ENCODE data around the gene CRYM.

CRYM gene

GRCh38 chr16:21222495-21223337, 55.4 kb downstream of the CRYM start:
- H3K27me3 ChIP-seq (ENCODE audit: low read length), result no peaks in the 10 kb centered on the region
- no peak overlapping the region for H3K4me2 ChIP-seq (ENCODE audit: low read depth, low read length, poor library complexity, severe bottlenecking)
- H3F3A ChIP-seq (ENCODE audit: insufficient read depth), result no peaks in the 10 kb centered on the region
- no peak for TF ChIP-seq EZH2phosphoT487 (conservative IDR thresholded peaks at IDR 0.05; ENCODE audit: low read length)
- no peak for TF ChIP-seq CTCF (IDR thresholded peaks at IDR 0.05; ENCODE audit: insufficient read depth, low read length, poor library complexity, severe bottlenecking)
- no peak overlapping the region for H2AFZ ChIP-seq (ENCODE audit: low read depth, low read length, severe bottlenecking)
- no peak overlapping the region for H3K9ac ChIP-seq (ENCODE audit: low read length)
- H3K4me3 ChIP-seq (ENCODE audit: insufficient read depth, low read length, poor library complexity, severe bottlenecking), result no peak overlapping the region
- H3K79me2 ChIP-seq (ENCODE audit: insufficient read depth, low read length), result no peaks in the 10 kb centered on the region
- H4K20me1 ChIP-seq (ENCODE audit: low read depth, low read length), result no peaks in the 10 kb centered on the region
- H3K9me2 ChIP-seq (replicated peaks; ENCODE audit: insufficient read depth, low read length), result no peaks in the 10 kb centered on the region
- no peaks in the 10 kb centered on the region for H3K9me3 ChIP-seq (ENCODE audit: insufficient read depth, low read length)
- H3K36me3 ChIP-seq (ENCODE audit: low read length), result no peaks in the 10 kb centered on the region
- no peak overlapping the region for H3K27ac ChIP-seq (ENCODE audit: low read depth, low read length)

- no peak overlapping the region for H3K9ac ChIP-seq (ENCODE audit: low read length)
- H3K9me2 ChIP-seq (replicated peaks; ENCODE audit: insufficient read depth, low read length), result no peaks in the 10 kb centered on the region
- H3K4me2 ChIP-seq (ENCODE audit: low read depth, low read length, poor library complexity, severe bottlenecking), result no peak overlapping the region
- no peak overlapping the region for H2AFZ ChIP-seq (ENCODE audit: low read depth, low read length, severe bottlenecking)
- TF ChIP-seq EZH2phosphoT487 (conservative IDR thresholded peaks at IDR 0.05; ENCODE audit: low read length), result no peak
- no peak for TF ChIP-seq CTCF (IDR thresholded peaks at IDR 0.05; ENCODE audit: insufficient read depth, low read length, poor library complexity, severe bottlenecking)
- no peaks in the 10 kb centered on the region for H3K27me3 ChIP-seq (ENCODE audit: low read length)
- H3K79me2 ChIP-seq (ENCODE audit: insufficient read depth, low read length), result no peaks in the 10 kb centered on the region
- no peak overlapping the region for H3K4me3 ChIP-seq (ENCODE audit: insufficient read depth, low read length, poor library complexity, severe bottlenecking)
- H3K27ac ChIP-seq (ENCODE audit: low read depth, low read length), result no peak overlapping the region
- no peaks in the 10 kb centered on the region for H4K20me1 ChIP-seq (ENCODE audit: low read depth, low read length)
- H3K36me3 ChIP-seq (ENCODE audit: low read length), result no peaks in the 10 kb centered on the region
- no peaks in the 10 kb centered on the region for H3F3A ChIP-seq (ENCODE audit: insufficient read depth)
- no peaks in the 10 kb centered on the region for H3K9me3 ChIP-seq (ENCODE audit: insufficient read depth, low read length)
These were observed 58.5 kb downstream of the CRYM start for GRCh38 chr16:21219551-21219950.

GRCh38 chr16:21218153-21218552, 59.9 kb downstream of the CRYM start:
- Histone ChIP-seq H3K4me2 (ENCODE audit: low read depth, low read length, poor library complexity, severe bottlenecking) (no peak overlapping the region), H4K20me1 (ENCODE audit: low read depth, low read length) (no peaks in the 10 kb centered on the region), H3K9me2 (replicated peaks; ENCODE audit: insufficient read depth, low read length) (no peaks in the 10 kb centered on the region), H3F3A (ENCODE audit: insufficient read depth) (no peaks in the 10 kb centered on the region), H3K9me3 (ENCODE audit: insufficient read depth, low read length) (no peaks in the 10 kb centered on the region), H3K36me3 (ENCODE audit: low read length) (no peaks in the 10 kb centered on the region), H3K4me3 (ENCODE audit: insufficient read depth, low read length, poor library complexity, severe bottlenecking) (no peak overlapping the region), H3K9ac (ENCODE audit: low read length) (no peak overlapping the region), H3K27ac (ENCODE audit: low read depth, low read length) (no peak overlapping the region), H3K79me2 (ENCODE audit: insufficient read depth, low read length) (no peaks in the 10 kb centered on the region), H3K27me3 (ENCODE audit: low read length) (no peaks in the 10 kb centered on the region), H2AFZ (ENCODE audit: low read depth, low read length, severe bottlenecking) (no peak overlapping the region)
- TF ChIP-seq EZH2phosphoT487 (conservative IDR thresholded peaks at IDR 0.05; ENCODE audit: low read length), result no peak
- no peak for TF ChIP-seq CTCF (IDR thresholded peaks at IDR 0.05; ENCODE audit: insufficient read depth, low read length, poor library complexity, severe bottlenecking)
